Epithelial cell of esophagus (primary cell): ENCODE results near the gene RHBDD1.
A peak's percentile ranks its signal among the peaks of the same experiment; 100 is the strongest.

Experiments used
- DNase-seq: peaks from one replicate; pipeline ENCODE4 v3.0.0; 2010; ENCODE audit warnings: low read depth
- H3K4me3 ChIP-seq: 2 replicates; pipeline ENCODE4 v1.5.1; 2011; ENCODE audit warnings: mild to moderate bottlenecking, low read length, control low read depth
- CTCF ChIP-seq: IDR thresholded peaks from 2 replicates; pipeline ENCODE4 v1.5.1; 2011; ENCODE audit warnings: low read depth, mild to moderate bottlenecking, low read length, control low read depth, inconsistent platforms; ENCODE audit not compliant: insufficient read depth; ENCODE audit errors: missing control alignments

Gene RHBDD1

GRCh38 chr2:226885769-226886435, 50.0 kb downstream of the RHBDD1 start:
- no peak overlapping the region for H3K4me3 ChIP-seq
- no peak for DNase-seq
- TF ChIP-seq CTCF = no peak

- peak; percentile 62 for DNase-seq
- TF ChIP-seq CTCF = no peak
Observed at GRCh38 chr2:226887940-226888339, 52.1 kb downstream of the RHBDD1 start.

GRCh38 chr2:226888378-226888965, 52.6 kb downstream of the RHBDD1 start:
- no peak for TF ChIP-seq CTCF
- DNase-seq = peak; percentile 48
- no peak overlapping the region for H3K4me3 ChIP-seq

More at GRCh38 chr2:226887940-226888339, 52.1 kb downstream of the RHBDD1 start:
- H3K4me3 ChIP-seq = no peak overlapping the region

GRCh38 chr2:226888971-226889370, 53.1 kb downstream of the RHBDD1 start:
- no peak for DNase-seq
- no peak overlapping the region for H3K4me3 ChIP-seq
- no peak for TF ChIP-seq CTCF

GRCh38 chr2:226890286-226890685, 54.4 kb downstream of the RHBDD1 start:
- no peak for DNase-seq
- no peak for TF ChIP-seq CTCF
- H3K4me3 ChIP-seq = no peak overlapping the region

- DNase-seq = peak; percentile 59
- no peak overlapping the region for H3K4me3 ChIP-seq
- TF ChIP-seq CTCF = no peak
Observed at GRCh38 chr2:226891780-226892590, 56.1 kb downstream of the RHBDD1 start.
